DMS153 (cell line): ENCODE data around the gene COX10.

Source experiments
- DNase-seq: peaks from one replicate; lab custom pipeline; 2025; lab: John Stamatoyannopoulos, UW

The COX10 gene

GRCh38 chr17:14070344-14070984 is 1.2 kb downstream of the COX10 start:
- DNase-seq, result no peak

GRCh38 chr17:14072881-14073280 is 3.6 kb downstream of the COX10 start:
- no peak for DNase-seq

- no peak for DNase-seq
Measured at GRCh38 chr17:14078027-14078426, 8.7 kb downstream of the COX10 start.

- DNase-seq, result no peak
Measured at GRCh38 chr17:14080847-14081251, 11.5 kb downstream of the COX10 start.

GRCh38 chr17:14082848-14083247 is 13.5 kb downstream of the COX10 start:
- no peak for DNase-seq

GRCh38 chr17:14084955-14085354 is 15.7 kb downstream of the COX10 start:
- DNase-seq, result no peak

- no peak for DNase-seq
Measured at GRCh38 chr17:14086189-14086588, 16.9 kb downstream of the COX10 start.

- DNase-seq, result no peak
Measured at GRCh38 chr17:14089179-14089578, 19.9 kb downstream of the COX10 start.

GRCh38 chr17:14091367-14091766 is 22.1 kb downstream of the COX10 start:
- DNase-seq, result no peak

GRCh38 chr17:14092808-14093207 is 23.5 kb downstream of the COX10 start:
- DNase-seq, result no peak

GRCh38 chr17:14094676-14095601 is 25.6 kb downstream of the COX10 start:
- DNase-seq, result no peak

GRCh38 chr17:14095631-14096030 is 26.3 kb downstream of the COX10 start:
- DNase-seq, result no peak

GRCh38 chr17:14098246-14098645 is 28.9 kb downstream of the COX10 start:
- no peak for DNase-seq

GRCh38 chr17:14101976-14102375 is 32.7 kb downstream of the COX10 start:
- no peak for DNase-seq

GRCh38 chr17:14103836-14104235 is 34.5 kb downstream of the COX10 start:
- DNase-seq, result no peak

GRCh38 chr17:14104734-14105133 is 35.4 kb downstream of the COX10 start:
- no peak for DNase-seq

GRCh38 chr17:14107889-14108288 is 38.6 kb downstream of the COX10 start:
- no peak for DNase-seq

GRCh38 chr17:14112407-14112806 is 43.1 kb downstream of the COX10 start:
- no peak for DNase-seq

- no peak for DNase-seq
Measured at GRCh38 chr17:14113137-14113536, 43.8 kb downstream of the COX10 start.

- no peak for DNase-seq
Measured at GRCh38 chr17:14116263-14117024, 47.1 kb downstream of the COX10 start.

GRCh38 chr17:14118951-14119350 is 49.6 kb downstream of the COX10 start:
- no peak for DNase-seq

GRCh38 chr17:14119546-14119945 is 50.2 kb downstream of the COX10 start:
- no peak for DNase-seq

GRCh38 chr17:14121952-14122351 is 52.6 kb downstream of the COX10 start:
- no peak for DNase-seq
